ENCODE results near the gene LTBP1.

Gene LTBP1

GRCh38 chr2:33207151-33207740 is 260.5 kb downstream of the LTBP1 start:
- no peak for DNase-seq

- DNase-seq, result no peak
These were observed 261.6 kb downstream of the LTBP1 start for GRCh38 chr2:33208400-33208799.

GRCh38 chr2:33209976-33210375 is 263.2 kb downstream of the LTBP1 start:
- no peak for DNase-seq

GRCh38 chr2:33210626-33211025 is 263.9 kb downstream of the LTBP1 start:
- DNase-seq, result no peak

- DNase-seq, result no peak
These were observed 265.4 kb downstream of the LTBP1 start for GRCh38 chr2:33212151-33212550.

GRCh38 chr2:33213244-33213643 is 266.5 kb downstream of the LTBP1 start:
- DNase-seq, result no peak

- no peak for DNase-seq
These were observed 266.9 kb downstream of the LTBP1 start for GRCh38 chr2:33213648-33214047.

GRCh38 chr2:33214436-33214835 is 267.7 kb downstream of the LTBP1 start:
- DNase-seq, result no peak

GRCh38 chr2:33214857-33215256 is 268.1 kb downstream of the LTBP1 start:
- DNase-seq, result no peak

GRCh38 chr2:33215299-33215698 is 268.5 kb downstream of the LTBP1 start:
- DNase-seq, result no peak

- DNase-seq, result no peak
These were observed 269.2 kb downstream of the LTBP1 start for GRCh38 chr2:33215983-33216382.

GRCh38 chr2:33216508-33217182 is 269.9 kb downstream of the LTBP1 start:
- DNase-seq, result no peak

- no peak for DNase-seq
These were observed 270.7 kb downstream of the LTBP1 start for GRCh38 chr2:33217406-33217805.

GRCh38 chr2:33219114-33219513 is 272.4 kb downstream of the LTBP1 start:
- no peak for DNase-seq

GRCh38 chr2:33219850-33220275 is 273.1 kb downstream of the LTBP1 start:
- no peak for DNase-seq

- DNase-seq, result no peak
These were observed 273.8 kb downstream of the LTBP1 start for GRCh38 chr2:33220533-33220932.

- no peak for DNase-seq
These were observed 274.5 kb downstream of the LTBP1 start for GRCh38 chr2:33221046-33221784.

GRCh38 chr2:33222309-33222708 is 275.6 kb downstream of the LTBP1 start:
- DNase-seq, result no peak

- no peak for DNase-seq
These were observed 277.1 kb downstream of the LTBP1 start for GRCh38 chr2:33223856-33224255.

GRCh38 chr2:33225350-33225749 is 278.6 kb downstream of the LTBP1 start:
- no peak for DNase-seq

- no peak for DNase-seq
These were observed 279.8 kb downstream of the LTBP1 start for GRCh38 chr2:33226546-33226945.

GRCh38 chr2:33229646-33230045 is 282.9 kb downstream of the LTBP1 start:
- DNase-seq, result no peak

- DNase-seq, result peak; percentile 19
These were observed 283.4 kb downstream of the LTBP1 start for GRCh38 chr2:33230195-33230594.

- no peak for DNase-seq
These were observed 284.1 kb downstream of the LTBP1 start for GRCh38 chr2:33230842-33231241.

Data from NCI-H774 (cell line).